ENCODE results near the gene HMGB2. TPM values are rescaled to one million over a fixed set of nuclear protein-coding genes. Genes with fewer than 3 reads are reported as not detected.

Gene HMGB2
- 100 to 1,000 TPM; 334 to 408 (median 340) TPM for polyA plus RNA-seq (ENCODE audit: insufficient read length in 3 of 3)
- long read RNA-seq, donor 1, transcript HMGB2-202 (4 exons, 1,032 nt): minor isoform, 50 of 325 reads
- long read RNA-seq, donor 1, transcript HMGB2-203 (5 exons, 1,175 nt): minor isoform, 12 of 325 reads
- long read RNA-seq, donor 1, transcript HMGB2-201 (5 exons, 1,889 nt): major isoform, 164 of 325 reads
- long read RNA-seq, donor 1, transcript HMGB2-205 (3 exons, 1,841 nt): minor isoform, 14 of 325 reads
- long read RNA-seq, donor 1, partial matches to known transcripts: 85 of 325 reads
- long read RNA-seq, donor 1, other reads (novel, unspliced or antisense): 0 of 325 reads
- long read RNA-seq, donor 2, transcript HMGB2-202 (4 exons, 1,032 nt): minor isoform, 85 of 384 reads
- long read RNA-seq, donor 2, transcript HMGB2-203 (5 exons, 1,175 nt): minor isoform, 13 of 384 reads
- long read RNA-seq, donor 2, transcript HMGB2-201 (5 exons, 1,889 nt): major isoform, 182 of 384 reads
- long read RNA-seq, donor 2, partial matches to known transcripts: 38 of 384 reads
- long read RNA-seq, donor 2, other reads (novel, unspliced or antisense): 62 of 384 reads
- long read RNA-seq, donor 3, transcript HMGB2-201 (5 exons, 1,889 nt): major isoform, 131 of 207 reads
- long read RNA-seq, donor 3, transcript HMGB2-203 (5 exons, 1,175 nt): minor isoform, 10 of 207 reads
- long read RNA-seq, donor 3, transcript HMGB2-205 (3 exons, 1,841 nt): minor isoform, 9 of 207 reads
- long read RNA-seq, donor 3, transcript HMGB2-202 (4 exons, 1,032 nt): minor isoform, 37 of 207 reads
- long read RNA-seq, donor 3, partial matches to known transcripts: 20 of 207 reads
- long read RNA-seq, donor 3, other reads (novel, unspliced or antisense): 0 of 207 reads
- long read RNA-seq, donor 4, transcript HMGB2-205 (3 exons, 1,841 nt): minor isoform, 6 of 222 reads
- long read RNA-seq, donor 4, transcript HMGB2-203 (5 exons, 1,175 nt): minor isoform, 8 of 222 reads
- long read RNA-seq, donor 4, transcript HMGB2-201 (5 exons, 1,889 nt): major isoform, 122 of 222 reads
- long read RNA-seq, donor 4, transcript HMGB2-202 (4 exons, 1,032 nt): minor isoform, 65 of 222 reads
- long read RNA-seq, donor 4, partial matches to known transcripts: 21 of 222 reads
- long read RNA-seq, donor 4, other reads (novel, unspliced or antisense): 0 of 222 reads
- long read RNA-seq, donor 5, transcript HMGB2-205 (3 exons, 1,841 nt): minor isoform, 10 of 148 reads
- long read RNA-seq, donor 5, transcript HMGB2-201 (5 exons, 1,889 nt): major isoform, 89 of 148 reads
- long read RNA-seq, donor 5, transcript HMGB2-203 (5 exons, 1,175 nt): minor isoform, 5 of 148 reads
- long read RNA-seq, donor 5, transcript HMGB2-202 (4 exons, 1,032 nt): minor isoform, 15 of 148 reads
- long read RNA-seq, donor 5, partial matches to known transcripts: 29 of 148 reads
- long read RNA-seq, donor 5, other reads (novel, unspliced or antisense): 0 of 148 reads
- long read RNA-seq, donor 6, transcript HMGB2-201 (5 exons, 1,889 nt): major isoform, 112 of 198 reads
- long read RNA-seq, donor 6, transcript HMGB2-205 (3 exons, 1,841 nt): minor isoform, 5 of 198 reads
- long read RNA-seq, donor 6, transcript HMGB2-203 (5 exons, 1,175 nt): minor isoform, 12 of 198 reads
- long read RNA-seq, donor 6, transcript HMGB2-202 (4 exons, 1,032 nt): minor isoform, 47 of 198 reads
- long read RNA-seq, donor 6, partial matches to known transcripts: 22 of 198 reads
- long read RNA-seq, donor 6, other reads (novel, unspliced or antisense): 0 of 198 reads
- long read RNA-seq, donor 7, transcript HMGB2-205 (3 exons, 1,841 nt): minor isoform, 9 of 235 reads
- long read RNA-seq, donor 7, transcript HMGB2-201 (5 exons, 1,889 nt): major isoform, 163 of 235 reads
- long read RNA-seq, donor 7, transcript HMGB2-203 (5 exons, 1,175 nt): minor isoform, 10 of 235 reads
- long read RNA-seq, donor 7, transcript HMGB2-202 (4 exons, 1,032 nt): minor isoform, 26 of 235 reads
- long read RNA-seq, donor 7, partial matches to known transcripts: 27 of 235 reads
- long read RNA-seq, donor 7, other reads (novel, unspliced or antisense): 0 of 235 reads
- long read RNA-seq, donor 8, transcript HMGB2-202 (4 exons, 1,032 nt): minor isoform, 23 of 97 reads
- long read RNA-seq, donor 8, transcript HMGB2-201 (5 exons, 1,889 nt): major isoform, 46 of 97 reads
- long read RNA-seq, donor 8, partial matches to known transcripts: 23 of 97 reads
- long read RNA-seq, donor 8, other reads (novel, unspliced or antisense): 0 of 97 reads
- long read RNA-seq, donor 9, transcript HMGB2-203 (5 exons, 1,175 nt): minor isoform, 10 of 302 reads
- long read RNA-seq, donor 9, transcript HMGB2-205 (3 exons, 1,841 nt): minor isoform, 9 of 302 reads
- long read RNA-seq, donor 9, transcript HMGB2-202 (4 exons, 1,032 nt): minor isoform, 56 of 302 reads
- long read RNA-seq, donor 9, transcript HMGB2-201 (5 exons, 1,889 nt): major isoform, 199 of 302 reads
- long read RNA-seq, donor 9, partial matches to known transcripts: 28 of 302 reads
- long read RNA-seq, donor 9, other reads (novel, unspliced or antisense): 0 of 302 reads
- long read RNA-seq, donor 10, transcript HMGB2-203 (5 exons, 1,175 nt): minor isoform, 11 of 241 reads
- long read RNA-seq, donor 10, transcript HMGB2-202 (4 exons, 1,032 nt): minor isoform, 52 of 241 reads
- long read RNA-seq, donor 10, transcript HMGB2-205 (3 exons, 1,841 nt): minor isoform, 10 of 241 reads
- long read RNA-seq, donor 10, transcript HMGB2-201 (5 exons, 1,889 nt): major isoform, 139 of 241 reads
- long read RNA-seq, donor 10, partial matches to known transcripts: 29 of 241 reads
- long read RNA-seq, donor 10, other reads (novel, unspliced or antisense): 0 of 241 reads
- long read RNA-seq, donor 11, transcript HMGB2-202 (4 exons, 1,032 nt): minor isoform, 10 of 112 reads
- long read RNA-seq, donor 11, transcript HMGB2-203 (5 exons, 1,175 nt): minor isoform, 6 of 112 reads
- long read RNA-seq, donor 11, transcript HMGB2-205 (3 exons, 1,841 nt): minor isoform, 5 of 112 reads
- long read RNA-seq, donor 11, transcript HMGB2-201 (5 exons, 1,889 nt): major isoform, 74 of 112 reads
- long read RNA-seq, donor 11, partial matches to known transcripts: 17 of 112 reads
- long read RNA-seq, donor 11, other reads (novel, unspliced or antisense): 0 of 112 reads
- long read RNA-seq, donor 12, transcript HMGB2-202 (4 exons, 1,032 nt): minor isoform, 81 of 311 reads
- long read RNA-seq, donor 12, transcript HMGB2-201 (5 exons, 1,889 nt): major isoform, 182 of 311 reads
- long read RNA-seq, donor 12, transcript HMGB2-205 (3 exons, 1,841 nt): minor isoform, 6 of 311 reads
- long read RNA-seq, donor 12, transcript HMGB2-203 (5 exons, 1,175 nt): minor isoform, 13 of 311 reads
- long read RNA-seq, donor 12, partial matches to known transcripts: 29 of 311 reads
- long read RNA-seq, donor 12, other reads (novel, unspliced or antisense): 0 of 311 reads
- long read RNA-seq, donor 13, transcript HMGB2-202 (4 exons, 1,032 nt): minor isoform, 16 of 163 reads
- long read RNA-seq, donor 13, transcript HMGB2-205 (3 exons, 1,841 nt): minor isoform, 12 of 163 reads
- long read RNA-seq, donor 13, transcript HMGB2-201 (5 exons, 1,889 nt): major isoform, 68 of 163 reads
- long read RNA-seq, donor 13, partial matches to known transcripts: 64 of 163 reads
- long read RNA-seq, donor 13, other reads (novel, unspliced or antisense): 0 of 163 reads
- long read RNA-seq, donor 14, transcript HMGB2-203 (5 exons, 1,175 nt): minor isoform, 19 of 339 reads
- long read RNA-seq, donor 14, transcript HMGB2-202 (4 exons, 1,032 nt): minor isoform, 37 of 339 reads
- long read RNA-seq, donor 14, transcript HMGB2-201 (5 exons, 1,889 nt): major isoform, 196 of 339 reads
- long read RNA-seq, donor 14, transcript HMGB2-205 (3 exons, 1,841 nt): minor isoform, 20 of 339 reads
- long read RNA-seq, donor 14, partial matches to known transcripts: 67 of 339 reads
- long read RNA-seq, donor 14, other reads (novel, unspliced or antisense): 0 of 339 reads
- long read RNA-seq, donor 15, transcript HMGB2-203 (5 exons, 1,175 nt): minor isoform, 10 of 309 reads
- long read RNA-seq, donor 15, transcript HMGB2-202 (4 exons, 1,032 nt): minor isoform, 84 of 309 reads
- long read RNA-seq, donor 15, transcript HMGB2-201 (5 exons, 1,889 nt): major isoform, 173 of 309 reads
- long read RNA-seq, donor 15, partial matches to known transcripts: 38 of 309 reads
- long read RNA-seq, donor 15, other reads (novel, unspliced or antisense): 0 of 309 reads
- long read RNA-seq, donor 16, transcript HMGB2-203 (5 exons, 1,175 nt): minor isoform, 7 of 255 reads
- long read RNA-seq, donor 16, transcript HMGB2-205 (3 exons, 1,841 nt): minor isoform, 7 of 255 reads
- long read RNA-seq, donor 16, transcript HMGB2-202 (4 exons, 1,032 nt): minor isoform, 56 of 255 reads
- long read RNA-seq, donor 16, transcript HMGB2-201 (5 exons, 1,889 nt): major isoform, 167 of 255 reads
- long read RNA-seq, donor 16, partial matches to known transcripts: 18 of 255 reads
- long read RNA-seq, donor 16, other reads (novel, unspliced or antisense): 0 of 255 reads

DNA sequence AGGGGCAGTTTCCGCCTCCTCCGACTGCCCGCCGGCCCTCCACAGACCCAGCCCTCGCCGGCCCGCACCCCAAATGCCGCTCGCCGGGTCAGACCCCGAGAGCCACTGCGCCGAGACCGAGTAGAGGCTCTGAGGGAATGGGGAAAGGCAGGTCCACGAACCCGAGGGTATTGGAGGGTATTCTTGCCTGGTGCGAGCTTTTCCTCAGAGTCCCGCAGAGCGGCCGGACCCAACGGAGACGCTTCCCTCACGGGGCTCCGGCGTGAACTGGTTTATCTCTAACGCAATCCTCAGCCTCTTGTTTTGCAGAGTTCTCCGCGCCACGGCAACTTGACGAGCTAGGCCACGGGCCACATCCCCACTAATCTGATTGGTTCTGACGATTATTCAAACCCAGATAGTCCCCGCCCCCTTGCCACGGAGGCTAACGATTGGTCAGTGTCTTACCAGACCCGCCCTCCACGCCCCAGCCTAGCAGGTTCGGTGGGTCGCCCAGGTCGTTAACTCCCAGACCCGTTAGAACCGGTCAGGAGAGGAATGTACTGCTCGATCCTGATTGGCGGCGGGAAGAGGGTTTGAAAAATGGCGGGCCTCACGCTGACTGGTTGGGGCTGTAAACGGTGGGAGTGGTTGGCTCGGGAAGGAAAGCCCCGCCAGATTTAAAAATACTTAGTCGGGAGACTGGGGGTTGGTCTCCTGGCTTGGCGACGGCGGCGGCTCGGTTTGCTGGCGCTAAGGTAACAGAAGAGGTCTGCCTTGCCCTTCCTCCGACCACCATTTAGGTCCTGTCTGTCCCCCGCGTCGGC is at the start of gene HMGB2:
Gene HMGB2, minus strand, starts transcription at position 274 of the 806 bp plus-strand sequence. CDS start 709 bp downstream, outside the sequence.
- peak; percentile 100 for DNase-seq

DNA sequence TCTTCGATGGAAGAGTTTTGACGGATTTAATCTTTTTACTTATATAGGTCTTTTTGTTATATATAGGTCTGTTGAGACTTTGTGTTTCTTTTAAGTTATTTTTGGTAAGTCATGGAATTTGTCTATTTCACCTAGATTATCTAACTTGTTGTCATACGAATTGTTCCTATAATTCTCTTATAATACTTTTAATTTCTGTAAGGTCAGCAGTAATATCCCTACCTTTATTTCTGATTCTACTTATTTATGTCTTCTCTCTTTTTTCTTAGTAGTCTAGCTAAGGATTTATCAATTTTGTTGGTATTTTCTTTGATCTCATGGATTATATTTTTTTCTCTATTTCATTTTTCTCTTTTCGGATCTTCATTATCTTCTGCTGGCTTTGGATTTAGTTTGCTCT is 48.2 kb upstream of the HMGB2 start:
- DNase-seq: no peak

DNA sequence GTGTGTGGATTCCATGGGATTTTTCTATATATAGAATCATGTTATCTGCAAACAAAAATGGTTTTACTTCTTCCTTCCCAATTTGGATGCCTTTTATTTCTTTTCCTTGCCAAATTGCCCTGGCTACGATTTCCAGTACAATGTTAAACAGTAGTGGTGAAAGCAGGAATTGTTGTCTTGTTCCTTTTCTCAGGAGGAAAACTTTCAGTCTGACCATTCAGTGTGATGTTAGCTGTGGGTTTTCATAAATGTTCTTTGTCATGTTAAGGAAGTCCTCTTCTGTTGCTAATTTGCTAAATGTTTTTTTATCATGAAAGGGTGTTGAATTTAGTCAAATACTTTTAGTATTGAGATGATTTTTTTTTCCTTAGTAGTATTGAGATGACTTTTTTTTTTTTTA is 47.5 kb upstream of the HMGB2 start:
- no peak for DNase-seq

DNA sequence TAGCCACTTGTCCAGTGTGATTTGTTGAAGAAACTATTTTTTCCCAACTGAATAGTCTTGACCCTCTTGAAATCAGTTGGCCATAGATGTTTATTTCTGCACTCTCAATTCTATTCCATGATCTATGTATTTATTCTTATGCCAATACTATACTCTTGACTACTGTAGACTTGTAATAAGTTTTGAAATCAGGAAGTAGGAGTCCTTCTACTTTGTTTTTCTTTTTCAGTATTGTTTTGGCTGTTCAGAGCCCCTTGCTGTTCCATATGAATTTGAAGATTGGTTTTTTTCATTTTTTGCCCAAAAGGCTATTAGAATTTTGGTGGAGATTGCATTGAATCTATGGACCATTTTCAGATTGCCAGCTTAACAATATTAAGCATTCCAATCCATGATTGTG is 46.8 kb upstream of the HMGB2 start:
- no peak for DNase-seq

DNA sequence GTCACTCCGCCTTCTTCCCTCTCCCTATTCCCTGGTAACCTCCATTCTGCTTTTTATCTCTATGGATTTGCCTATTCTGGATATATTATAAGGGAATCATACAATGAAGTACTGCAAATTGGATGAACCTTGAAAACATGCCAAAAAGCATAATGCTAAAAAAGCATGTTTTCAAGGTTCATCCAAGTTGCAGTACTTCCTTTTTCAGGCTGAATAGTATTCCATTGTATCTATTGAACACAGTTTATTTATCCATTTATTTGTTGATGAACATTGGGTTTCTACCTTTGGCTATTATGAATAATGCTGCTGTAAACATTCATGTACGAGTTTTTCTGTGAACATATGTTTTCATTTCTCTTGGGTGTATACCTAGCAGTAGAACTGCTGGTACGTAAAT is 45.8 kb upstream of the HMGB2 start:
- DNase-seq: no peak

DNA sequence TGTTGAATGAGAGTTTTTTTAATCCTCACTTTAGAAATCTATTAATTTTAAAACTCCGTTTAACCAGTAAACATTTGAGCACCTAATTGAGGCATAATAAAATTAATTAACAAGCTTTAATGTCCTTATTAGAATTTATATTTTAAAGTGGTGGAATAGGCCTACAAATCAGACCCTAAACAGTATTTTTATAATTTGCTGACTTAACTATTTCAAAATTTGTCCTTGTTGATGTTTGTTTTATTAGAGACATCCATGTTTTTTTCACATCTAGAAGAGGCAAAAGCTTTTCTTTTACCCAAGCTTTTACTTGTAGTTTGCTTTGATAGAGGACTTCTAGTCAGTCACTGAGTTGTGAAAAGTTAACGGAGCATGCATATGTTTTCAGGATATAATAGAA is 40.4 kb upstream of the HMGB2 start:
- DNase-seq: no peak

DNA sequence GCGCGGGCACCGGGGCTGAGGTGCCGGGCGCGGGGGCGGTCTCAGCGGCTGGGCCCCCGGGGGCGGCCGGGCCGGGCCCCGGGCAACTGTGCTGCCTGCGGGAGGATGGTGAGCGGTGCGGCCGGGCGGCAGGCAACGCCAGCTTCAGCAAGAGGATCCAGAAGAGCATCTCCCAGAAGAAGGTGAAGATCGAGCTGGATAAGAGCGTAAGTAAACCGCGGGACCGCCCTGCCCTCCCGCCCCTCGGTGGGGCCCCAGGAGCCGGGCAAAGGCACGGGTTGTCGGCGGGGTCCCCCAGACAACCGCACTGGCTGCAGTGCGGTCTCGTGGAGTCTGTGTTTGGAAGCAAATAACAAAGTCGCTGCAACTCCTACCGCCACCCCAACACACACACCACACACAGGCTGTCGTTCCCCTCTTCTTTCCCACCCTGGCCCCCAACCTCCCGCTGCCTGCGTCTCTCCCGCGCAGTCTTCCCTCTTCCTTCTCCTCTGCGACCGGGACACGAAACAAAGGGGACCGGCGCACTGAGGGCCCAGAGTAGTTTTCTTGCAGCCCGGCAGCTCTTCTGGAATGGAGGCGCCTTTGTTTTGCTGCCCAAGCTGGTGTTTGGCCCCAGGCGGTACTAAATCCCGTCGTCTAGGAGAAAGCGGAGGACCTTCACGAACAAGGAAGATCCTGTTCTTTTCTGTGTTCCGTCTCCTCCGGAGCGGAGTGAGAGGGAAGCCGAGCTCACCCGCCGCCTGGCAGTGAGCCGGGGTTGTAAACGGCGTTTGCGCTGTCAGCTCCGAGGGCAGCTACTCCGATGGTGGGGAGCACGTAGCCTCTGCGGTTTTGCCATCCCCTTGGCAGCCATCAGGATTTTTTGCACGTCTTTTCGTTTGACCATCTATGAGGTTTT is 37.4 kb upstream of the HMGB2 start:
- DNase-seq: peak; percentile 65

DNA sequence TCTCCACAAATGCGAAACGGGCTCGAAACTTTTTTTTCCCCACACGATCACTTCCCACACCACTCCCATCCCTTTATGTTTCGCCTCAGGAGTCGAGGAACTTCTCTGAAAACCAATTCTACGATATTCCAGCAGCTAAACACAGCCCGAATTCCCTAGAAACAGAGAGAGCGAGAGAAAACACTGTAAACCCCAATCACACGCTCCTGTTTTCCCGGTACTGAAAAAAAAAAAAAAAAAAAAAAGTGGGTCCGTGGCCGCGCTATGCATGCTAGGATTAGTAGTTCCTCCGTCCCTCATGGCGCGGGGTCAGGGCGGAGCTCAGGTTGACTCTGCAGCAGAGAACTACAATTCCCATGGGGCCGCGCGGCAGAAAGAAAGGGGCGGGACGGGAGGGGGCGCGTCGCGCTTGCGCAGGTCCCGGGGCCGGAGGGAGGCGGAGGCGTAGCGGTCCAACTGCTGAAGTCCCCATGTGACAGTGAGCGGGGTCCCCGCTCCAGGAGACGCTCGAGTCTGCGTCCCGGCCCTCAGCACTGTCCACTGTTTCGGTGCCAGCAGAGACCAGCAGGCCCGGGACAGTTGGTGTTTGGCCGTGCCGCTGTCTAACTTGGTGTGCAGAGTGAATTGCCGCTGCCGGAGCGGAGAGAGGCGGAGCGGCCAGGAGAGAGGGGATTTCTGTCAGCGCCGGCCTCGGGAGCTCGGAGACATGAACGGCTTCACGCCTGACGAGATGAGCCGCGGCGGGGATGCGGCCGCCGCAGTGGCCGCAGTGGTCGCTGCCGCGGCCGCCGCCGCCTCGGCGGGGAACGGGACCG is 36.5 kb upstream of the HMGB2 start, which contains the start of gene SAP30:
Gene SAP30, plus strand, starts transcription at position 478 of the 815 bp plus-strand sequence. Its CDS starts 229 bp downstream, at position 707.
- DNase-seq: peak; percentile 99

DNA sequence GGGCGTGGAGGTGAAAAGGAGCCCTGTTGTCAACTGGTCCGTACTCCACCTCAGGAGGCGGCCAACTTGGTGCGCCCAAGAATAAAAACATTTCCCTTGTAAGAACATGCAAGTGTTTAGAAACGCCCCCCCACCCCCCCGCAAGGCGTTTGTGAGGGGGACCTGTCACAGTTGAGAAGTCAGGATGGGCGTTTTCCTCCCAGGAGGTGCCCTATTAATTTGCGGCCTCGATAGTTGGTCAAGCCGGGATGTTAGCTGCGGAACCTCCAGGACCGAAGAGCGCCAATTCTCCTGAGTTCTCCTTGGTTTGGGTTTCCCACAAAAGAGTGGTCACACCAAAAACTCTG is 35.9 kb upstream of the HMGB2 start:
- no peak for DNase-seq

DNA sequence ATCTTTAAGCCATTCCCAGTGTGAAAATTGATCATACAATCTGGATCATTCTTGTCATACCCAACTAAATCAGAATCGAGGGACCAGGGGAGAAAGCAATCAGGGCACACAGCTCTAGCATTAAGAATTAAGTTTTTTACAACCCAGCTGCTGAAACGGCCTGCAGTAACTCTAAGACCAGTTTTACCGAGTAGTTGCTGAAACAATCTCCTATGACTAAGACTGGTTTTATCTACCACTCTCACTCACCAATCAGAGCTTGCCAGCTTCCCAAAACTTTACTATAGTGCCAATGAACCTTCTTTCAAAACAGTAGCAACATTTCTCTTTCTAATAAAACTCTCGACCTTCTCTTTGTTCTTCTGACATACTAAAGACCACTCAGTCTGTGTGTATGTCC is 33.8 kb upstream of the HMGB2 start:
- no peak for DNase-seq

DNA sequence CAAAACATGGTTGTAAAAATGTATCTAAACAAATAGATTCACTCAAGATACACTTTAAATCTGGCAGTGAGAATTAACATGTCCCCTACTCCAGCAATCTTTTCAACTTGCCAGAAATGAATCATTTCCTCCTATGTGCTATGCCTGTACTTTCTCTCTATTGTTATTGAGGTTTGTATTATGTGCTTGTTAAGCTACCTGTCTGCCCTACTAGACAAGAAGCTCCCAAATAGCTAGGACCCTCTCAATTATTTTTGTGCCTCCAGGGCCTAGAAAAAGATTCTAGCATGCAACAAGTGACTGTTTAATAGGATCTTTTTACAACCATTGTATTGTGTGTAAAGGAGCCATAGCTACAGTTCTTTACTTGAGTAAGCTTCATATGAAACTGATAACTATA is 33.1 kb upstream of the HMGB2 start:
- DNase-seq: no peak
